K562 (cell line): Measurements from ENCODE around the gene COX4I2. TPM values are rescaled to one million over a fixed set of nuclear protein-coding genes. Genes with fewer than 3 reads are reported as not detected.

Experiments used
- ATAC-seq: fragments of 200-7000 bp; cut with Tn5 transposase; 3 replicates; pipeline ENCODE4 v1.9.1; 2020; ENCODE audit warnings: moderate library complexity
- BruUV-seq: library from RNA; stranded (reverse); fragments of 400-500 nt; replicated peaks from 2 replicates; lab custom pipeline; 2021; lab: Mats Ljungman, UMichigan
- CTCF ChIA-PET: fragments of 300-600 bp; formaldehyde crosslinking; extraction: SDS; loops from one replicate; lab custom pipeline; 2021; ENCODE audit warnings: low intra/inter-chr PET ratio; lab: Yijun Ruan, JAX
- POLR2A ChIA-PET: fragments of 300-600, 350-650 bp; sonication (Branson Sonifier 250); formaldehyde crosslinking; extraction: SDS; loops from one replicate; lab custom pipeline; 2021; ENCODE audit warnings: antibody characterized with exemption, inconsistent platforms; lab: Yijun Ruan, JAX
- DNase-seq, 4 experiments: peaks; one replicate each; pipeline versions ENCODE4 v3.0.0 to v3.0.0-alpha.2; 2011 to 2018; ENCODE audit warnings: low spot score in 3 of 4, mixed read lengths in 3 of 4; ENCODE audit errors: extremely low read depth in 1 of 4
- FAIRE-seq: peaks from 2 replicates; lab custom pipeline; 2011; peaks lifted over from hg19 to GRCh38; lab: Jason Lieb, UNC
- H2AFZ ChIP-seq: 2 replicates; pipeline ENCODE4 v1.6.0; 2011; ENCODE audit warnings: low read depth, low read length, control low read depth, inconsistent platforms
- H3K27ac ChIP-seq: fragments of 200-600 bp; 3 replicates; pipeline ENCODE4 v1.8.0; 2011; ENCODE audit warnings: low read depth, mild to moderate bottlenecking, control low read depth, inconsistent platforms, low read length, moderate library complexity, mixed read lengths; ENCODE audit errors: extremely low read depth
- H3K27me3 ChIP-seq, 2 experiments: fragments of 300-600 bp in 1 of 2; 2 replicates in 1 of 2; 3 replicates in 1 of 2; pipeline versions ENCODE4 v1.6.0 to v1.8.0; 2011; ENCODE audit warnings: inconsistent platforms in 2 of 2, low read length in 2 of 2, mild to moderate bottlenecking in 1 of 2, mixed read lengths in 1 of 2, moderate library complexity in 1 of 2; ENCODE audit not compliant: control insufficient read depth in 2 of 2, insufficient read depth in 2 of 2
- H3K36me3 ChIP-seq: fragments of 300-600 bp; 3 replicates; pipeline ENCODE4 v1.8.0; 2011; ENCODE audit warnings: mild to moderate bottlenecking, low read length, inconsistent platforms; ENCODE audit not compliant: control insufficient read depth, insufficient read depth
- H3K4me1 ChIP-seq, 2 experiments: fragments of 200-600 bp in 1 of 2; replicated peaks in 1 of 2; 2 replicates in 1 of 2; 3 replicates in 1 of 2; pipeline versions ENCODE4 v1.5.1 to v1.8.0; 2011; ENCODE audit warnings: inconsistent platforms in 2 of 2, low read length in 2 of 2, mild to moderate bottlenecking in 1 of 2, mixed read lengths in 1 of 2, moderate library complexity in 1 of 2; ENCODE audit not compliant: control insufficient read depth in 2 of 2, insufficient read depth in 2 of 2
- H3K4me2 ChIP-seq: 2 replicates; pipeline ENCODE4 v1.6.1; 2011; ENCODE audit warnings: low read length, control low read depth, inconsistent platforms, mixed read lengths; ENCODE audit not compliant: insufficient read depth
- H3K4me3 ChIP-seq: fragments of 200-600 bp; sonication (generic), shearing (Covaris generic); 2 replicates; pipeline ENCODE4 v1.5.1; 2016; ENCODE audit warnings: control low read depth, inconsistent platforms
- H3K79me2 ChIP-seq: fragments of 200-600 bp; 3 replicates; pipeline ENCODE4 v1.8.0; 2011; ENCODE audit warnings: low read length, inconsistent platforms; ENCODE audit not compliant: control insufficient read depth, insufficient read depth
- H3K9ac ChIP-seq, 2 experiments: 2 replicates each; pipeline versions ENCODE4 v1.6.0 to v1.6.1; 2011; ENCODE audit warnings: low read depth in 2 of 2, low read length in 2 of 2, control low read depth in 1 of 2, inconsistent platforms in 1 of 2, mild to moderate bottlenecking in 1 of 2, mixed read lengths in 1 of 2; ENCODE audit not compliant: insufficient read depth in 1 of 2
- H3K9me1 ChIP-seq: one replicate; pipeline ENCODE4 v1.6.0; 2011; ENCODE audit warnings: inconsistent platforms, mild to moderate bottlenecking, low read length, moderate library complexity; ENCODE audit not compliant: control insufficient read depth, insufficient read depth
- H3K9me3 ChIP-seq: replicated peaks from 2 replicates; pipeline ENCODE4 v1.5.1; 2011; ENCODE audit warnings: low read depth, low read length, inconsistent platforms; ENCODE audit not compliant: control insufficient read depth, insufficient read depth
- H4K20me1 ChIP-seq: replicated peaks from 2 replicates; pipeline ENCODE4 v1.6.1; 2011; ENCODE audit warnings: low read length, inconsistent platforms, mixed read lengths; ENCODE audit not compliant: control insufficient read depth, insufficient read depth
- AFF1 ChIP-seq, 2 experiments: fragments of 450-650 bp; IDR thresholded peaks; 2 replicates each; pipeline ENCODE4 v1.6.1; 2018; ENCODE audit warnings: mild to moderate bottlenecking in 2 of 2, low read depth in 1 of 2; ENCODE audit not compliant: partially characterized antibody in 2 of 2
- RBM22 ChIP-seq: fragments of 200-400 bp; formaldehyde crosslinking; IDR thresholded peaks from 2 replicates; pipeline ENCODE4 v1.6.1; 2018; ENCODE audit warnings: low read length, low read depth; ENCODE audit not compliant: poor library complexity, severe bottlenecking
- TFAP4 ChIP-seq: sonication (generic); formaldehyde crosslinking; IDR thresholded peaks from 2 replicates; pipeline ENCODE4 v1.8.0; 2022; ENCODE audit warnings: missing genetic modification reagents, mild to moderate bottlenecking, moderate library complexity, borderline replicate concordance
- ZBTB11 ChIP-seq, 3 experiments: fragments of 200-800 bp in 1 of 3; fragments of 250-450 bp in 1 of 3; fragments of 450-650 bp in 1 of 3; sonication (Bioruptor Pico) in 1 of 3; sonication (Bioruptor generic) in 1 of 3; formaldehyde crosslinking in 1 of 3; IDR thresholded peaks; 2 replicates each; pipeline versions ENCODE4 v1.6.1 to v1.8.0; 2016 to 2022; ENCODE audit warnings: mild to moderate bottlenecking in 2 of 3, missing genetic modification characterization in 2 of 3, missing compliant biosample characterization in 1 of 3, moderate library complexity in 1 of 3
- ZBTB43 ChIP-seq: sonication (generic); formaldehyde crosslinking; IDR thresholded peaks from 2 replicates; pipeline ENCODE4 v1.8.0; 2023; ENCODE audit warnings: mild to moderate bottlenecking, missing genetic modification reagents
- ZBTB7A ChIP-seq: IDR thresholded peaks from 2 replicates; pipeline ENCODE4 v1.6.1; 2011; ENCODE audit warnings: low read depth, mild to moderate bottlenecking, low read length, moderate library complexity, borderline replicate concordance; ENCODE audit not compliant: control insufficient read depth
- ZFX ChIP-seq: sonication (generic); formaldehyde crosslinking; IDR thresholded peaks from 2 replicates; pipeline ENCODE4 v1.8.0; 2022; ENCODE audit warnings: mild to moderate bottlenecking, missing genetic modification reagents, moderate library complexity
- WGBS: fragments of 100-300 bp; shearing (Covaris generic); methylation state at CpG from one replicate; pipeline ENCODE4 v1.1.6; 2016; ENCODE audit warnings: low coverage, mixed read lengths; ENCODE audit not compliant: insufficient coverage; ENCODE audit errors: missing lambda C conversion rate; 5-methylcytosine and 5-hydroxymethylcytosine counted together
- in situ Hi-C: fragments of 300-500 bp; cut with MboI; formaldehyde crosslinking; loops from 4 replicates; pipeline ENCODE4 v1.15.0; 2018; ENCODE audit warnings: inconsistent platforms, mixed read lengths
- intact Hi-C: fragments of 100-400 bp; cut with micrococcal nuclease; formaldehyde crosslinking; loops from 2 replicates; pipeline ENCODE4 v1.14.2; 2022
- polyA plus RNA-seq, 8 experiments: library from polyadenylated mRNA; depleted of rRNA in 4 of 8; stranded (reverse) in 5 of 8; unstranded in 3 of 8; fragments of >200 nt; fragmentation: Nextera tagmentation in 2 of 8; fragmentation: Illumina TruSeq in 1 of 8; extraction: Ambion mirVana in 2 of 8; extraction: Trizol in 1 of 8; gene quantifications; 2 replicates each; pipeline versions ENCODE4 v1.2.1 to v1.2.3, GENCODE V29; 2011 to 2014; ENCODE audit warnings: inconsistent platforms in 1 of 8, missing spikeins in 1 of 8
- total RNA-seq, 7 experiments: library from RNA; depleted of rRNA in 6 of 7; stranded (reverse); fragments of >200 nt in 6 of 7; fragmentation: Illumina TruSeq in 2 of 7; extraction: Trizol in 2 of 7; gene quantifications; 2 replicates each; pipeline versions ENCODE4 v1.2.1 to v1.2.3, GENCODE V29; 2011 to 2021; ENCODE audit warnings: low replicate concordance in 1 of 7

The COX4I2 gene
- total and polyA plus RNA-seq, 9 of the 15 experiments (the other 6 are each of a cell fraction or from before 2014, with no cell fraction given) = not detected

GRCh38 chr20:31605902-31606803, 31.6 kb upstream of the COX4I2 start:
- Histone ChIP-seq H3K9me1 (no peaks in the 10 kb centered on the region), H3K79me2 (peaks cover 35% of the 10 kb centered on the region), H3K9ac (peak overlapping the region; percentile 88 to 99), H3K27ac (peak overlapping the region; percentile 85), H3K4me2 (peak overlapping the region; percentile 98), H3K4me3 (peak overlapping the region; percentile 94), H3K4me1 (peaks cover 37 to 65% of the 10 kb centered on the region in 2 experiments), H3K9me3 (no peaks in the 10 kb centered on the region), H3K36me3 (peaks cover 14% of the 10 kb centered on the region; the same call in 1 of the 3 replicates), H3K27me3 (no peaks in the 10 kb centered on the region), H4K20me1 (no peaks in the 10 kb centered on the region; the same call in 1 of the 2 replicates), H2AFZ (no peak overlapping the region)
- in situ Hi-C loops = no loop called here
- FAIRE-seq = peak; percentile 55
- CTCF ChIA-PET = interaction anchor here (0.7 to 1.2 kb wide), 3 partner anchors 33 to 59 kb away, joined by 3 read pairs; no protein-coding TSS in a partner anchor
- intact Hi-C loops = loop anchor here (1.0 kb wide), 1 partner anchor 33 kb away; no protein-coding TSS in a partner anchor
- no TSS peak for BruUV-seq
- no peak for ATAC-seq
- POLR2A ChIA-PET = interaction anchor here (0.8 to 7.6 kb wide), 34 partner anchors 10 to 133 kb away, joined by 3 to 107 read pairs (median 5); partner anchors contain the start of genes HM13 and TPX2
- under 1% methylated on average over 28 of the region's 39 CpGs for WGBS
- DNase-seq = peak in 3 of 4 experiments; percentile 43 to 59 (median 48)
- TF ChIP-seq RBM22 = peak; percentile 72
- peak in 1 of 3 experiments; percentile 20; a peak in 1 of 6 replicates for TF ChIP-seq ZBTB11 (CRISPR knock-in tag; IDR thresholded peaks at IDR 0.05)
- TF ChIP-seq TFAP4 (CRISPR knock-in tag) = peak; percentile 58
- TF ChIP-seq ZBTB7A = peak; percentile 77
- 0 out of 2 replicates have a peak, but pooled peaks have one; percentile 19 for TF ChIP-seq ZFX (CRISPR knock-in tag)
- TF ChIP-seq ZBTB43 = no peak
- peak; percentile 18 to 26 for TF ChIP-seq AFF1 (IDR thresholded peaks at IDR 0.05; ENCODE audit: low read depth in 1 of 2, partially characterized antibody in 2 of 2)
